GM19463 (cell line): Measurements from ENCODE around the gene ICA1L.
A peak's percentile ranks its signal among the peaks of the same experiment; 100 is the strongest.
"Not testable (repeated sequence)": the region's sequence is repeated elsewhere in the genome, so short reads cannot be mapped to it uniquely, and the experiment has no call there.

Experiments
- ATAC-seq: cut with Tn5 transposase; IDR thresholded peaks from one replicate; pipeline ENCODE4 v1.9.1; 2021; ENCODE audit warnings: mild to moderate bottlenecking, moderate library complexity; ENCODE audit not compliant: unreplicated experiment

Gene ICA1L

DNA sequence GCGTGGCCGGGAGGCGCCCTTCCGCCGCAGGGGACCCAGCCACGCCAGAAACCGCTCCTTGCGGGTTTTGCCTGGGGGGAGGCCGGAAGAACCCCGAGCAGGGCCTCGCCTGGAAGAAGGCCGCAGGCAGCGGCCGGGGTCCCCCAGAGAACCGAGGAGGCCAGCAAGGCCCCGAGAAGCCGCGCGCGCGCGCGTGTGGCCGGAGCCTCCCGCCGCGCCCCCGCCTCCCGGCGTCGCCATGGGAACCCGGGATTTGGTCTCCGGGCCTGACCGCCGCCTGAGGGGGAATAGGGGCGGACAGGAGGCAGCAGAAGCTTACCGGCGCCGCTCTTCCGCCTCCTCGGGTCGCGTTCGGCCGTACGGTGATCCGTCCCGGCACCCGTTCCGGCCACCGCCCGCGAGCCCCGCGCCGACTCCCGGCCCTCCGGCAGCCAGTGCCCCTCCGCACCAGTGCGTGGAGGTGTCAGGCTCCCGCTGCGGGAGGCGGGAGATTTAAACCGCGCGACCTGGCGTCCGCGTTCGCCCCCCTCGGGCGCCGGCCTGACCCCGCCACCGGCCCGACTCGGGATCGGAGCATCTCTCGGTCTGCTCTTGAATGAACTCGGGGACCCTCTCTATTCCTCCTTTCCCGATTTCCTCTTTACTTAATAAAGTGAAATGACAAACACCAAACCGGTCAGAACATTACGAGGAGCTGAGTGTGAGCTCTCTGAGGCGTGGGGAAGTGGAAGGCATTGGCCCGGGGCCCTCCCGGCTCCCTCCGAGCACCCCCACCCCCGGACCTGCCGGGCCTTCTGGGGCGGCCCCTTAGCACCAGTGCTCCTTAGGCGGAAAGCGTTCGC lies at the start of gene ICA1L:
TSS of gene ICA1L (minus strand) at position 467 of the 842 bp plus-strand sequence. CDS start 42,757 bp downstream, outside the sequence.
- peak; percentile 43 for ATAC-seq

DNA sequence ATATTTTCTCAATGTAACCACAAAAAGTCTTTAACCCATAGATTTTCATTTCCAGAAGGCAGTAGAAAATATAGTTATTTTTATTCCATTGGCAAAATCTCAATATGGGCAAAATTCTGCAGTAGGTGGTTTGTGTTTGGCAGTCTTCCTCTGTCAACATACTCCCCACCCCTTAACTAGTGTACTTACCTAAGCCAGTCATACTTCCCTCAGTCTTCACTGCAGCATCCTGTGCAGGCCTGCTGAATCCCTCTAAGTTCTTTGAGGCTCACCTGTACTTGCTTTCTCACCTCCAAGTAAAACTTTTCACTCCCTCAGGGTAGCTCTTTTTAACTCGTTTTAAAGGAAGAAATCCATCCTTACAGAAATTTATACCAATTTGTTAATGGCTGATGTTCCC lies 47.3 kb upstream of the ICA1L start:
- ATAC-seq, result no peak

DNA sequence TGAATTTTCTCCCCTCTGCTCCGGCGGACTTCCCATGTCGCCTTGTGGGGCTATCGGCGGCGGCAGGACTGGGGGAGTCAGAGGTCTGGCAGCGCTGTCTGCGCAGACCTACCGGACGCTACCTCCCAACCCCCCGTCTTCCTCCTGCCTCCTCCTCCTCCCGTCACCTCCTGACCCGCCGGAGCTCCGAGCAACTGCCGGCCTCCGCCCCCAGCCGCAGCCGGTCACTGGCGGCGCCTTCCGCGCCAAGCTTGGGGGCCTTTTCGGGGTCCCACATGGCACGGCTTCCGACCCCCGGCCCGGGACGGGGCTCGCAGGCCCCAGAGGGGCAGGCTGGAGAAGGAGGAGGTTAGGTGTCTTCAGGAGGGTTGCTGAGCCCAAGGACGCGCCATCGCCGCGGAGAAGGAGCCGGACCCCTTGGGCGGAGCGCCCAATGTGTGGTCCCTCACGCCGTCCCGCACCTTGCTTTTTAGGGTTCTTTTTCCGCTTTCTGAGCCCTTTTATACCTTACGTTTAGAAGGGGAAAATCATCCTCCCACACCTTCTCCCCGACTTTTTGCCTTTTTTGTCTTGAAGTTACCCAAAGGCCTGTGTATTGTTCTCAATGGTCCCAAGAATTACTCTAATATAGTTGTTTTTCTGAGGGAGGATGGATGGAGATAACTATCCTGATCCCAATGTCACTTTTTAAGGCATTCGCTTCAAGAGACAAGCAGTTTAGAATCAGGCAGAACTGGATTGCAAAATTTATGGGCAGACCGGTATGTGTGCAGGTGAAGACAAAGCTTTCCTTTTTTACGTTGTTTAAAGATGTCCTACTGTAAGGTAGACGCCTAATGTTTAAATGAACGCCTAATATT lies 41.0 kb upstream of the ICA1L start:
- peak; percentile 52 for ATAC-seq

- peak; percentile 69 for ATAC-seq
Observed at GRCh38 chr2:202911512-202912341, 40.2 kb upstream of the ICA1L start, which contains the start of the genes CARF and WDR12. TSS of gene CARF (plus strand) at chr2:202912275. CDS start at chr2:202941903, 29,628 bp downstream. TSS of gene WDR12 (minus strand) at chr2:202911673. CDS start at chr2:202911476, 197 bp downstream.

DNA sequence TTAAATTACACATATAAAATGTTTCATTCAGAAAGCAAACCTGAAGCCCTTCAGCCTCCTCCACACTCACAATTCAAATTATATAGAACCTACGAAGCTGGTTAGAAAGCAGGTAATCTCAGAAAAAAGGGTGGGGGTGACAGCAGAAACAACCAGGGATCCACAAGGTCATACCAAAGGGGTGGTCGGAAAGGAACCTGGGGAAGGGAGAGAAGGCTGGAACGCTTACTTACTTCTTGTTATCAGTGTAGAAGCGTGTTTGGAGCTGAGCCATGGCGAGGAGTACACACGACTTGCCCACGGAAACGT lies 39.6 kb upstream of the ICA1L start:
- ATAC-seq, result peak; percentile 6

DNA sequence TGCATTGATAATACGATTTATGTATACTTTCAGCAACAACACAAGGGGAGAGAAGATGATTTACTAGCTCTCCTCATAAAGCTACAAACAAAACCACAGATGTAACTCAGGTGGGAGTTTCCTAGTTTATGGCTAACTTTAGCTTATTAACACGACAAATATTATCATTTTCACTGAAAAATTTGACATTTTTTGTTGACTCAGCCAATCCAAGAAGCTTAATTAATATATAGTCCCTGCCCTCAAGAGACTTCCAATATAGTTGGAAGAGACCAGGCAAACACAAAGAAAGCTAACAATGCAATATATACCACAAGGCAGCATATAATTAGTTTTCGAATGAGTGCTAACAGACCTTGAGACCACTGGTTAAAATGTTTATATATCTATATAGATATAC lies 39.1 kb upstream of the ICA1L start:
- no peak for ATAC-seq

DNA sequence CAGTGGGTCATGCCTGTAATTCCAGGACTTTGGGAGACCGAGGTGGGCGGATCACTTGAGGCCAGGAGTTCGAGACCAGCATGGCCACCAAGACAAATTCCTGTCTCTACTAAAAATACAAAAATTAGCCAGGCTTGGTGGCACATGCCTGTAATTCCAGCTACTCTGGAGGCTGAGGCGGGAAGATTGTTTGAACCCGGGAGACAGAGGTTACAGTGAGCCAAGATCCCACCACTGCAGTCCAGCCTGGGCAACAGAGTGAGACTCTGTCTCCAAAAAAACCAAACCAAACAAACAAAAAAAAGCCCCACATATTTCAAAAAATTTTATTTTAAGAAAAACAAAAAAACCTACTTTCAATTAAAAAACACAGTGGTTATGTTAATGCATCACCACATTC lies 38.7 kb upstream of the ICA1L start:
- ATAC-seq, result not testable (repeated sequence)

- no peak for ATAC-seq
Observed at GRCh38 chr2:202909394-202910192, 38.0 kb upstream of the ICA1L start.

DNA sequence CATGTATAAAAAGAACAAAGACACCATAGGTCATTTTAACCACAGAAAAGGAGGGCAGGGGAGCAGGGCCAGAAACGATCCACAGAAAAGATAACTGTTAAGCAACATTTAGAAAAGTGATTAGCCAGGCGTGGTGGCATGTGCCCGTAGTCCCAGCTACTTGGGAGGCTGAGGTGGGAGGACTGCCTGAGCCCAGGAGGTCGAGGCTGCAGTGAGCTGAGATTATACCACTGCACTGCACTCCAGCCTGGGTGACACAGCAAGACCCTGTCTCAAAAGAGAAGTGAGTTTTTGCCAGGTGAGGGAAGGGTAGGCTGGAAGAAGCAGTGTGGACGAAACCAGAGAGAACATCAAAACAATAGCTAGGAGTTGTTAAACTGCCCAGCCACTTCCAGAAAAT lies 36.6 kb upstream of the ICA1L start:
- no peak for ATAC-seq

GRCh38 chr2:202905507-202905906 lies 33.9 kb upstream of the ICA1L start:
- ATAC-seq, result not testable (repeated sequence)

- ATAC-seq, result no peak
Observed at GRCh38 chr2:202885190-202885589, 13.6 kb upstream of the ICA1L start.

GRCh38 chr2:202883987-202884675 lies 12.6 kb upstream of the ICA1L start:
- ATAC-seq, result no peak

GRCh38 chr2:202881570-202881969 lies 10.0 kb upstream of the ICA1L start:
- ATAC-seq, result no peak

GRCh38 chr2:202877699-202878098 lies 6.1 kb upstream of the ICA1L start:
- no peak for ATAC-seq

DNA sequence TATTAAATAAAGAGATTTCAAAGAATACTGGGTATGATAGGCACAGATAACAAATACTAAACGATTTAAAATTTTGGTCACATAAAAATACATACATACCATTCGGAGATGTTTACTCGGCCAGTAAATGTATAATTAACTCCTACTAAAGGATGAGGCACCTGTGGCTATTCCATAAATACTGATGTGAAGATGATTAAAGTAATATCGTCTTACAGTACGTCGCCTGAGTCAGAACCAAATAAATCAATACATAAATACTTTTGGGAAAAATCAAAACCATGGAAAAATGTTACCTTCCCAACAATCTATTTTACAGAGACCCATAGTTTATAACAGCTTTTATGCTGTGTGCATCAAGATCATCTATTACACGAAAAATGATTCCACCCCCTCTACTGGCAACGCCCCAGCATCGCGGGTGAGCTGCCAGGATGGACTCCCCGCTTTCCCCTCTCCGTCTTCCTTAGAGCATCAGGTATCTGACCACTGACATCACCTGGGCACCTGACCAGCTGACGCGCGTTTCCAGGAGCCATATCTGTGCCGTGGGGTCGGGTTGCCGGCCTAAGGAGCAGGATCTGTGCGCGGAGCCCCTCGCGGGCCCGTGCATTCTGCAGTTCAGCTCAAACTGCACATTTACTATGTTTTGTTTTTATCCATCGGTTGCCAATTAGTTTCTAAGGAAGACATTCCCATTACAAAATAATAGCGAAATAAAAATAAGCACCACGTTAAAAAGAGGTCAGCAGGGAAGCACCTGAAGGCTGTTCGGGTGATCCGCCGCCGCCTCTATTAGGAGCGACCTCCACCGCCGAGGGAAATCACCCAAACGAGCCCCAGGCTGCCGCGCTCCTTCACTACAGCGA lies 901 bp downstream of the ICA1L start:
- ATAC-seq, result peak; percentile 78

GRCh38 chr2:202861987-202862386 lies 9.6 kb downstream of the ICA1L start:
- no peak for ATAC-seq

- no peak for ATAC-seq
Observed at GRCh38 chr2:202858601-202859000, 13.0 kb downstream of the ICA1L start.

DNA sequence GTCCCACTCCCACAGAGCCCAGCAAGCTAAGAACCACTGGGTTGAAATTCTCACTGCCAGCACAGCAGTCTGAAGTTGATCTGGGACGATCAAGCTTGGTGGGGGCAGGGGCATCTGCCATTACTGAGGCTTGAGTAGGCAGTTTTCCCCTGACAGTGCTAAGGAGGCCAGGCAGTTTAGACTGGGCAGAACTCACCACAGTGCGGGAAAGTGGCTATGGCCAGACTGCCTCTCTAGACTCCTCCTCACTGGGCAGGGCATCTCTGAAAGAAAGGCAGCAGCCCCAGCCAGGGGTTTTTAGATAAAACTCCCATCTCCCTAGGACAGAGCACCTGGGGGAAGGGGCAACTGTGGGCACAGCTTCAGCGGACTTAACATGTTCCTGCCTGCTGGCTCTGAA lies 22.2 kb downstream of the ICA1L start:
- ATAC-seq, result not testable (repeated sequence)

DNA sequence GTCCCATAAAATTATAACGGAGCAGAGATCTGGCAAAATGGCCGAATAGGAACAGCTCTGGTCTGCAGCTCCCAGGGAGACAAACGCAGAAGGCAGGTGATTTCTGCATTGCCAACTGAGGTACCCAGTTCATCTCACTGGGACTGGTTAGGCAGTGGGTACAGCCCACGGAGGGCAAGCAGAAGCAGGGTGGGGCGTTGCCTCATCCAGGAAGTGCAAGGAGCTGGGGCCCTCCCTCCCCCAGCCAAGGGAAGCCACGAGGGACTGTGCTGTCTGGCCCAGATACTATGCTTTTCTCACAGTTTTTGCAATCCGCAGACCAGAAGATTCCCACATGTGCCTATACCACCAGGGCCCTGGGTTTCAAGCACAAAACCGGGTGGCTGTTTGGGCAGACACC lies 22.8 kb downstream of the ICA1L start:
- no peak for ATAC-seq
